Urothelium cell line (cell line): ENCODE results near the gene FASTKD1.
A peak's percentile ranks its signal among the peaks of the same experiment; 100 is the strongest.
"Not testable (repeated sequence)": the region's sequence is repeated elsewhere in the genome, so short reads cannot be mapped to it uniquely, and the experiment has no call there.

Source experiments
- DNase-seq: peaks from one replicate; pipeline ENCODE4 v3.0.0; 2011; ENCODE audit warnings: low spot score, mixed read lengths
- FAIRE-seq: peaks from 2 replicates; lab custom pipeline; 2011; peaks lifted over from hg19 to GRCh38; lab: Jason Lieb, UNC

The FASTKD1 gene

GRCh38 chr2:169572821-169573159 lies 875 bp downstream of the FASTKD1 start:
- no peak for FAIRE-seq
- DNase-seq = no peak

- no peak for FAIRE-seq
- DNase-seq = no peak
These were observed 1.5 kb downstream of the FASTKD1 start for GRCh38 chr2:169572189-169572588.

- DNase-seq = no peak
- no peak for FAIRE-seq
These were observed 2.1 kb downstream of the FASTKD1 start for GRCh38 chr2:169571571-169571970.

- not testable (repeated sequence) for DNase-seq, FAIRE-seq
These were observed 2.9 kb downstream of the FASTKD1 start for GRCh38 chr2:169570752-169571151.

GRCh38 chr2:169569948-169570347 lies 3.7 kb downstream of the FASTKD1 start:
- DNase-seq (no peak), FAIRE-seq (no peak)

- no peak for DNase-seq
These were observed 8.0 kb downstream of the FASTKD1 start for GRCh38 chr2:169565686-169566085.

GRCh38 chr2:169562519-169562918 lies 11.1 kb downstream of the FASTKD1 start:
- FAIRE-seq (no peak), DNase-seq (no peak)

More at GRCh38 chr2:169565686-169566085, 8.0 kb downstream of the FASTKD1 start:
- FAIRE-seq = no peak

GRCh38 chr2:169562084-169562483 lies 11.6 kb downstream of the FASTKD1 start:
- not testable (repeated sequence) for DNase-seq, FAIRE-seq

GRCh38 chr2:169561364-169561763 lies 12.3 kb downstream of the FASTKD1 start:
- no peak for FAIRE-seq

GRCh38 chr2:169546756-169547155 lies 26.9 kb downstream of the FASTKD1 start:
- DNase-seq (no peak), FAIRE-seq (no peak)

More at GRCh38 chr2:169561364-169561763, 12.3 kb downstream of the FASTKD1 start:
- no peak for DNase-seq

- FAIRE-seq (no peak), DNase-seq (no peak)
These were observed 31.2 kb downstream of the FASTKD1 start for GRCh38 chr2:169542433-169542832.

GRCh38 chr2:169540146-169540545 lies 33.5 kb downstream of the FASTKD1 start:
- DNase-seq (no peak), FAIRE-seq (no peak)

GRCh38 chr2:169539460-169539859 lies 34.2 kb downstream of the FASTKD1 start:
- not testable (repeated sequence) for DNase-seq, FAIRE-seq

- FAIRE-seq = peak; percentile 79
- peak; percentile 57 for DNase-seq
These were observed 45.4 kb downstream of the FASTKD1 start for GRCh38 chr2:169528271-169528701.

GRCh38 chr2:169526451-169526850 lies 47.2 kb downstream of the FASTKD1 start:
- DNase-seq (no peak), FAIRE-seq (no peak)

- no peak for FAIRE-seq
These were observed 48.2 kb downstream of the FASTKD1 start for GRCh38 chr2:169525434-169525833.

GRCh38 chr2:169523681-169524080 lies 50.0 kb downstream of the FASTKD1 start:
- DNase-seq (no peak), FAIRE-seq (no peak)

More at GRCh38 chr2:169525434-169525833, 48.2 kb downstream of the FASTKD1 start:
- no peak for DNase-seq

- no peak for FAIRE-seq
- DNase-seq = no peak
These were observed 52.8 kb downstream of the FASTKD1 start for GRCh38 chr2:169520896-169521295.

GRCh38 chr2:169516488-169516995 lies 57.1 kb downstream of the FASTKD1 start:
- FAIRE-seq, DNase-seq: not testable (repeated sequence)

GRCh38 chr2:169514758-169515157 lies 58.9 kb downstream of the FASTKD1 start:
- not testable (repeated sequence) for FAIRE-seq, DNase-seq

GRCh38 chr2:169513926-169514325 lies 59.7 kb downstream of the FASTKD1 start:
- no peak for DNase-seq
- no peak for FAIRE-seq

- no peak for FAIRE-seq
- no peak for DNase-seq
These were observed 60.6 kb downstream of the FASTKD1 start for GRCh38 chr2:169513094-169513493.

- no peak for FAIRE-seq
- no peak for DNase-seq
These were observed 61.1 kb downstream of the FASTKD1 start for GRCh38 chr2:169512525-169512924.
